ENCODE results near the gene ENTPD8.
"Not testable (repeated sequence)": the region's sequence is repeated elsewhere in the genome, so short reads cannot be mapped to it uniquely, and the experiment has no call there.

The ENTPD8 gene

DNA sequence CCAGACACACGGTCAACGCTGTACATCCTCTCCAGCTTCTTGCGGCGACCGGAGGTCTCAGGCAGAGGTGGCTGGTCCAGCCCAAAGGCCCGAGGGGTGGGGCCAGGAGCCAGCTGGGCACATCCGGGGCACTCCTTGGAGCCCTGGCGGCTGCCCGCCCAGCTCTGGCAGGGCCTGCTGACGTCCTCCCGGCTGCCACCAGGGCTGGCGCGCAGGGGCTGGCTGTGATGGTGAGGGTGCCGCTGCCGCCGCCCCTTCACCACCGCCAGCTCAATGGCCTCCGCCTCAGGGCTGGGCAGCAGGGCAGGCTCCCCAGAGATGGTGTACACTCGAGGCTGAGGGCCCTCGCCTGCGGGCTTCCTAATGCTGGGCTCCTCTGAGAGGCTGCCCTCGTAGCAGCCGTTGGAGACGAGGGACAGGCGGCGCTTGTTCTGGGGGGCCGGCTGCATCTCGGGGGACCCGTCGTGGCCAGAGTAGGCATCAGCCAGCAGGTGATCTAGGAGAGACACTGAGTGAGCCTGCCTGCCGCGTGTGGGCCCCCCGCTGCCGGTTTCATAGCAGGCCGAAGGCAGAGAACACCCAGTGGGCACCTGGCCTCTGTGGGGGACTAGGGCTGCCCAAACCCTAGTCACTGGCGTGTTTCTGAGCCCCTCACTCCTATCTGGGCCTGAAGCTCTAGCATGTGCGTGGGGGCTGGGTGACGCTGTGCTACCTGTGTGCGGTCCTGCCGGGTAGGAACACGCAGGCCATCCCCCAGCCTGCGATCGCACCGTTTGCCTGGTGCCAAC is 16.4 kb upstream of the ENTPD8 start:
- no peak for DNase-seq

DNA sequence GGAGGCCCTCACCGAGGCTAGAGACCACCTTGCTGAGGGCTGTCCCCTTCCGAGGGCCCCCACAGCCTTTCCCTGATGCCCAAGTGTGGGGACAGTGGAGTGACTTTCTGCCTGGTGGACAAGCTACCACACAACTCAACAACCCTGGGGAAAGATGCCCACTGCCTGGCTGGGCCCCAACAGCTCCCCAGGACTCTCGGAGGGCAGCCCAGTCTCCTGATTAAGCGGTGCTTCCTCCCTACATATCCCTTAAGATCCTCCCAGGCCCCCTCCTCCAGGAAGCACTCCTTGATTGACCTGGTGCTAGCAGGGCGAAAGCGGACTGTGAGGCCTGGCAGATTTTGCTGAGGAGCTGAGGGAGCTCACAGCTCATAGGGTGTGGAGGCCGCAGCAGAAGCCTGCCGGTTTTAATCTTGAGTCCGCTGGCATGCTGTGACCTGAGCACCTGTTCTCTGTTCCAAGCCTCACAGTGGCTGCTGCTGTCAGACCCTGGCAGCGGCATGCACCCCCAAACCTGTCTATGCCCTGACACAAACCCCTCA is 15.8 kb upstream of the ENTPD8 start:
- DNase-seq: no peak

DNA sequence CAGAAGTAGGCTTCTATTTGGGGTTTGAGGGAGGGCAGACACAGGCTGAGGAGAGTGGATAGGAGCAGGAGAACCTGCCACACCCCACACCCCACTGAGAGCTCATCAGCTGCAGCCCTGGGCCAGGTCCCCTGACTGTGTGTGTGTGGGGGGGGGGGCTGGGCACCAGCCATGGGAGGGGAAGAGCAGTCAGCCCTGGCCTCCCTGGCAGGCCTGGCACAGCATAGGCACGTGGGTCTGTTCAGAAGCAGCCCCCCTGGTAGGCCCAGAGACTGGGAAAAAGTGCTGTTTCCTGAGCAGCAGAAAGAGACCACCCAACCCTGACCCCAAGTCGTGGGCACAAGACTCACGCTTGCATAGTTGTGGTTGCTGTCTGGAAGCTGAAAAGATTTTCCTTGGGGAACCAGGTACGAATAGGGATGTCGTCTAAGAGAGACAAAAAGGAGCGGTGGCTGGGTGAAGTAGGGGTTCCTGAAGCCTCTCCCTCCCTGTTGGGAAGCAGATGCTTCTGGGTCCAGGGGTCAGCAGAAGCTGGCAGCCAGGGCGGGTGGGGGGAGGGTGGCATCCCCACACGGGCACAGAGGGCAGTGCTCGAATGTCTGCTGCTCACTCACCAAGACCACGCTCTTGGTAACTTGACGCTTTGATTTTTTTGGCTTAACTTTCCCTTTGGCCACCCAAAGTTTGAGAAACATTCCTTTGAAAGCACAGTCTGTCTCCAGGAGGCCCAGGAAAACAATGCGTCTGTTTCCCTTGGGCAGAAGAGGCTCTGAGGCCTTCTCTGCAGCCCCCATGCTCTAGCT is 15.1 kb upstream of the ENTPD8 start:
- DNase-seq: no peak

DNA sequence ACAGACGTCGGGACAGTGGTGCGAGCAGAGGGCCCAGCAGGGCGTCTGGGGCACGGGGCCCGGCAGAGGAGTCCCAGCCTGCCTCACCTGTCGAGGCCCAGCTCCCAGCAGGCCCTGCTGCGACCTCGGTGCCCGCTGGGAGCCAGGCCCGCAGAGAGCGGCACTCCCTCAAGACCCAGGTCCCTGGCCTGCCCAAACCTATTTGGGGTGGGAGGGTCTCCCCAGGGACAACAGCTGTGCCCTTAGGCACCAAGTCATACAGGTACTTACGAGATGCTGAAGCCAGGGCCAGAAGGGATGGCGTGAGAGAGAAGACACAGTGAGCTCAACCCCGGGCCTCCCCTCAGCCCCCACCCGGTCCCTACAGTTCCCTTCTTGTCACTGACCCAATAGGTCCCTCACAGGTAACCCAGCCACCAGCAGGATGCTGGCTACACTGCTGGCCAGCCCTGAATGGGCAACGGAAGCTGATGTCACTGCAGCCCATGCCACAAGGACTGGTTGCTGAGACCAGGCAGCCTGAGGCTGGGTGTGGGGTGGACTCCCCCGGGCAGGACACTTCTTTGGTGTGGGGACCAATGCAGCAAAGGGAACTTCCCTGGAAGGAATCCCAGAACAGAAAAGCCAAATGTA is 14.3 kb upstream of the ENTPD8 start:
- DNase-seq: no peak

DNA sequence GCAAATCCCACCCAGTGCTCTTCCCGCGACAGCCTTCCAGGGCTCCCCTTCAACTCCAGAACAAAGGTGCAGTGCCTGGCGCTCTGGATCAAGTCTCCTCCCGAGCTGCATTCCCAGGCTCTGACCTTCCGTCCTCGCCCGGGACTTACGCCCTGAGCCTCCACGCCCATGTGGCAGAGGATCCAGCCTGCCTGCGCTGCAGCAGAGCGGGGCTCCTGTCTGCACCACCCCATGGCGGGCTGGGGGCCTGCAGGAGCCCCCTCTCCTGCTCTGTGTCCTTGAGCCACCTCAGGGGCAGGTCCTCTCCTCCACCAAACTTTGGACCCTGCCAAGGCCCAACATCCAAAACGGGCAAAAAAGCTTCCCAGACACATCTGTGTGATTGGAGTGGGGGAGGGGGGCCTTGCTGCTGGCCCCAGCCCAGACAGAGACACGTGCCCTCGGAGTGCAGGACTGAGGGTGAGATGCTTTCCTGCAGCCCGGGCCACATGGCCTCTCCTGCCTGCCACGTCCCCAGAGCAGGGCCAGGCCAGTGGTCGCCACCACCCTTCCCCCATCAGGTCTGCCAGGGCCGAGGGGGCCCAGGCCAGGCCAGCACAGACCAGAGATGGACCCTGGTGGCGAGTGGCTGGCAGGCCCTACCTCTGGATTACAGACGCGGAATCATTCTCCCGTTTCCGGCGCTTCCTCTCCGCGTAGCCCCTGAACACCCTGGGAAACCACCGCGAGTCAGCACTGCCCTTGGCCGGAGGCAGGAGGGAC is 13.6 kb upstream of the ENTPD8 start:
- no peak for DNase-seq

DNA sequence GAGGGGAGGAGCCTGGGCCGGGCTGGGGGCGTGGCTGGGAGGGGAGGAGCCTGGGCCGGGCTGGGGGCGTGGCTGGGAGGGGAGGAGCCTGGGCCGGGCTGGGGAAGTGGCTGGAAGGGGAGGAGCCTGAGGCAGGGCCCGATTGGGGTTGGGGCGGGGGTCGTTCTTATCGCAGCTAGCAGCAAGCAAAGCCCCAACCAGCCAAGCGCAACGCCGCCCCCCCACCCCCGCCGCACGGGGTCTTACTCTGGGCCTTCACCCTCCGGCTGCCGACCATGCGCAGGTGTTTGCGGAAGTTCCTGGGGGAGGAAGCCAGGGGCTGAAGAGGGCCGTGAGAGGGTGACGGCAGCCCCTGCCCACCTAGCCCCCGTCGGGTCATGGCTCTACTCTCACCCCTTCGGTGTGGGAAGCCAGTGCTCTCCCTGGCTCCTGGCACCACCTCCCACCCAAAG is 13.0 kb upstream of the ENTPD8 start:
- DNase-seq: peak; percentile 24

DNA sequence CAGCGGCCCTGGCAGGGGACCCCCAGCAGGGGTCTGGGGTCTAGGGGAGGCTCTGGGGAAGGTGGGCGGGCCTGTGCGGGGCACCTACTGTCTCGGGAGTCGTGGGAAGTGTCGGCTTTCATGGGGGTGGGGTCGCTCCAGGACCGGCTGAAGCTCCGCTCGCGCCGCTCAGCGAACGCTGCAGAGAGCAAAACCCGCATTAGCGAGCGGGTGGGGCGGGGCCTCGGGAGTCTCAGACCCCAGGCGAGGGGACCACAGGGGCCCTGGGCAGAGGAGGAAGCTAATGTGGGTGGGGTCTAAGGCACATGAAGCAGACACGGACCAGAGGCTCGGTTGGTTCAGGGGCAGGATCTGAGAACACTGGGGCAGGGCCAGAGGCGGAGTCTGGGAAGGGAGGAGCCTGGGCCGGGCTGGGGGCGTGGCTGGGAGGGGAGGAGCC is 12.5 kb upstream of the ENTPD8 start:
- peak; percentile 75 for DNase-seq

DNA sequence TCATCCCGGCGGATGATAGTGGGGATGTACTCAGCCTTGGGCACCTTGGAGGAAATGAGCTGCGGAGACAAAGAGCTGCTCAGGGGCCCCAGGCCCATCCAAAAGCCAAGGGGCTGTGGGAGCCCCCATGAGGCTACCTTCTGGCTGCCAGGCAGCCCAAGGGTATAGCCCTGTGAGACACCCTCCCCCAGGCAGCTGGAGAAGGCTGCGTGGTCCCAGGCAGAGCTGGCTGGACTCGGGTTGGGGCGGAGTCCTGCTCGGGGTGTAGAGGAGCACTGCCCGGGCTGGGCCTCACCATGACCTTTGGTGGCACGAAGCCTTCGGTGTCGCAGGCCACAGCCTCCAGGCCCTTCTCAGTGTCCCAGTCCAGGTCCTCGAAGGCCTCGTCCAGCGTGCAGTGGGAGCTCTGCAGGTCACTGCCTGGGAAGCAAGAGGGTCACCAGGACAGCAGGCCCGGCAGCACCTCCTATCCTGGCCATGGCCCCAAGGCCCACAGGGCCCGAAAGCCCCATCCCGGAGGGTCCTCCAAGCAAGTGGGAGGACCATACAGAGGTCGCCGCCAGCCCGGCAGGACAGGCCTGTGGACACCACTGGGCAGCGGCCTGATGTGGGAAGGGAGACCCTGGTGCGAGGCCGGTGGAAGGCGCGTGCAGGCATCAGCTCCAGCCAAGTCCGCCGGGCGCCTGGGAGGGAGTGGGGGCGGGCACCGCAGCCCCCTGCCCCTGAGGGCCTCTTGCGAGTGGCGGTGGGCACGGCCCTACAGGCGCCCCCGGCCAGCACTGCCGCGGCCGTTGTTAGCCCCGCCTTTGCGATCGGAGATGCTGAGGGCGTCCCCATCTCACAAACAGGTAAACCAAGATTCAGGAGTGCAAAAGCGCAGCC is 11.8 kb upstream of the ENTPD8 start:
- DNase-seq: no peak

DNA sequence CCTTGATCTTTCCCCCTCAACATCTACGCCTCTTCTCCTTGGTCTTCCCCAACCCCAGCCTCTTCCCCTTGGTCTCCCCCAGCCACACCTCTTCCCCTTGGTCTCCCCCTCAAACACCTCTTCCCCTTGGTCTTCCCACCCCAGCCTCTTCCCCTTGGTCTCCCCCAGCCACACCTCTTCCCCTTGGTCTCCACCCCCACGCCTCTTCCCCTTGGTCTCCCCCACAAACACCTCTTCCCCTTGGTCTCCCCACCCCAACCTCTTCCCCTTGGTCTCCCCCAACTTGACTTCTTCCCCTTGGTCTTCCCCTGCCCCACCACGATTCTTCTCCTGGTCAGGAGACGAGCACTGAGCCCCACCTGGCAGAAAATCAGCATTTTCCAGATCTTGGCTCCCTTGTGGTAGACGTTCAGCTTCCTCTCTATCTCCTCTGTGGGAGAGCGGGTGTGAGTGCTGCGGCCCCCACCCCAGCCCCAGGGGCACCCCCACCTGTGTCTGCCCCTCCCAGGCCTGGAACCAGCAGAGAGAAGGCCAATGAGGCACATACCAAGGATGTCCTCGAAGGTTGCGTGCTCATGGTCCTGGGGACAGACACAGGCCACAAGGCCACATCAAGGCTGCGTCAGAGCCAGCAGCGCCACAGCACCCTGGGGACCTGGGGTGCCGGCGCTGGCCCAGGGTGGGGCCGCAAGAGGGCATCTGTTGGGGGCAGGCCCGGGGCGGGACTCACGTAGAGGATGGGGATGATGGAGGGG is 11.0 kb upstream of the ENTPD8 start:
- no peak for DNase-seq

DNA sequence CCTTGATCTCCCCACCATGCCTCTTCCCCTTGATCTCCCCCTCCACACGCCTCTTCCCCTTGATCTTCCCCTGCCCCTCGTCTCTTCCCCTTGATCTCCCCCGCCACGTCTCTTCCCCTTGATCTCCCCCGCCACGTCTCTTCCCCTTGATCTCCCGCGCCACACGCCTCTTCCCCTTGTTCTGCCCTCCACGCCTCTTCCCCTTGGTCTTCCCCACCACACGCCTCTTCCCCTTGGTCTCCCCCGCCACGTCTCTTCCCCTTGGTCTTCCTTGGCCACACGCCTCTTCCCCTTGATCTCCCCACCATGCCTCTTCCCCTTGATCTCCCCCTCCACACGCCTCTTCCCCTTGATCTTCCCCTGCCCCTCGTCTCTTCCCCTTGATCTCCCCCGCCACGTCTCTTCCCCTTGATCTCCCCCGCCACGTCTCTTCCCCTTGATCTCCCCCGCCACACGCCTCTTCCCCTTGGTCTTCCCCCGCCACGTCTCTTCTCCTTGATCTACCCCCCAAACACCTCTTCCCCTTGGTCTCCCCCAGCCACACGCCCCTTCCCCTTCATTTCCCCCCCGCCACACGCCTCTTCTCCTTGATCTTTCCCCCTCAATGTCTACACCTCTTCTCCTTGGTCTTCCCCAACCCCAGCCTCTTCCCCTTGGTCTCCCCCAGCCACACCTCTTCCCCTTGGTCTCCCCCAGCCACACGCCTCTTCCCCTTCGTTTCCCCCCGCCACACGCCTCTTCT is 10.3 kb upstream of the ENTPD8 start:
- DNase-seq: not testable (repeated sequence)

DNA sequence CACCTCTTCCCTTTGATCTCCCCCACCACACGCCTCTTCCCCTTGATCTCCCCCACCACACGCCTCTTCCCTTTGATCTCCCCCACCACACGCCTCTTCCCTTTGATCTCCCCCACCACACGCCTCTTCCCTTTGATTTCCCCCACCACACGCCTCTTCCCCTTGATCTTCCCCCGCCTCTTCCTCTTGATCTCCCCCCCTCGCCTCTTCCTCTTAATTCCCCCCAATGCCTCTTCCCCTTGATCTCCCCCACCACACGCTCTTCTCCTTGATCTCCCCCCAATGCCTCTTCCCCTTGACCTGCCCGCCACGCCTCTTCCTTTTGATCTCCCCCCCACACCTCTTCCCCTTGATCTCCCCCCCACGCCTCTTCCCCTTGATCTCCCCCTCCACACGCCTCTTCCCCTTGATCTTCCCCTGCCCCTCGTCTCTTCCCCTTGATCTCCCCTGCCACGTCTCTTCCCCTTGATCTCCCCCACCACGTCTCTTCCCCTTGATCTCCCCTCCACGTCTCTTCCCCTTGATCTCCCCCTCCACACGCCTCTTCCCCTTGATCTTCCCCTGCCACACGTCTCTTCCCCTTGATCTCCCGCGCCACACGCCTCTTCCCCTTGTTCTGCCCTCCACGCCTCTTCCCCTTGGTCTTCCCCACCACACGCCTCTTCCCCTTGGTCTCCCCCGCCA is 9.5 kb upstream of the ENTPD8 start:
- DNase-seq: not testable (repeated sequence)

DNA sequence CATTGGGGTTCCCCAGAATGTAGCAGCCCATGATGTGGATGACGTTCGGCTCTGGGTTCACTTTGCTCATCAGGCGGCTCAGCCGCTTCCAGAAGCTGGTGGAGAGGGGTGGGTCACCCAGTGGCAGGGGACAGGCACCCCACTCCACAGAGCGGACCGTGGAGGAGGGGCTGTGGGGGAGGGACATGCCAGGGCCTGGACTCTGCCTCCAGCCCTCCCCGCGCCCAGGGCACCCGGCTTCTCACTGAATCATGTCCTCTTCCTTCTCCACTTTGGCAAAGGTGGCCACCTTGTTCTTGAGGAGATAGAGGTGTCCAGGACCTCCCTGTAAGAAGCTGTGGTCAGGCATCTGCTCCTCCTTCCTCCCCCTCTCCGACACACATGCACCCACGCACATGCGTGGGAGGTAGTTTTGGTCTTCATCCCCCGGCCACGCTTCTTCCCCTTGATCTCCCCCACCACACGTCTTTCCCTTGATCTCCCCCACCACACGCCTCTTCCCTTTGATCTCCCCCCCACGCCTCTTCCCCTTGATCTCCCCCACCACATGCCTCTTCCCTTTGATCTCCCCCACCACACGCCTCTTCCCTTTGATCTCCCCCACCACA is 8.9 kb upstream of the ENTPD8 start:
- no peak for DNase-seq

DNA sequence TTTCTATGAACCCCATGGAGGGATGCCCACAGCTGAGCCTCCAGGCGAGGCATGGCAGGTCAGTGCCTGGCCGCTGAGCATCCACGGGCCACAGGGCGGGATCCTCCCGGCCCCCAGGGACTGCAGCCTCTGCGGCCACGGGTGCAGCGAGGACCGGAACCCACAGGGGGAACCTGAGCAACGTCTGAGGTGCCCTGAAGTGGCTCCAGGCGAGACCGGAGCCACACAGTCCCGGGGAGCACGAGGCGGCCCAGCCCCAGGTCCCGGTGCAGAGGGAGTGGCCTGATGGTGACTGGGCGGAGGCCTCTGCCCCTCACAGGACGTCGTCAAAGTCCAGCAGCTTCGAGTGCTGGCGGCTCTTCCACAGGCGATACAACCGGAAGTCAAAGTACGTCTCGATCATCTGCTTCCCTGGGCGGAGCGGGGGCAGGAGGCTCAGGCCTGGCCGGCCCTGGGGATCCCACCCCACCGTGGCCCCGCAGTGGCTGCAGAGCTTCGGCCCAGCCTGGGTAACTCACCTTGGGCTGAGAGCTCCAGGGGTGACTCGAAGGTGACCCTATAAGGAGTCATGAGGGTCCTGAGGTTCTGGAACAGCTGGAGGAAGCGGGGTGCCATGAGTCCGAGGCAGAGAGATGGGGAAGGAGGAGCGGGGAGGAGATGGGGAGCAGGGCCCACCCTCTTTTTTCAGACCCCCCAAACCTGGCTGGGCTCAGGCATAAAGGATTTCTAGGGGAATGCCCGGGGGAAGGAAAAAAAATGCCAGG is 8.1 kb upstream of the ENTPD8 start:
- DNase-seq: no peak

DNA sequence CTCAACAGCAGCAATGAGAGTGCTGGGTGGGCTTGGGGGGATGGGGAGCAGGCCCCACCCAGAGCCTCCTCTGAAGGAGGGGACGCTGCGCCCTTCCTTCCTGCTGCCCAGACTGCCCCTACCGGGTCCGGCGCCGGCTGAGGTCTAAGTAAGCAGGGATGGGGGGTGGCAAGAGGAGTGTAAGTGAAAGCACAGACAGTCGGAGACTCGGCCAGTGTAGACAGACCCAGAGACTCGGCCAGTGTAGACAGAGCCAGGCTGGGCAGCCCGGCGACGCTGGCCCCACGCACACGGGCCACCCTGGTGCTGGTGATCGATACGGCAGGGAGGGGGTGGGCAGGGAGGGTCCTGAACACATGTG is 7.4 kb upstream of the ENTPD8 start:
- DNase-seq: no peak

DNA sequence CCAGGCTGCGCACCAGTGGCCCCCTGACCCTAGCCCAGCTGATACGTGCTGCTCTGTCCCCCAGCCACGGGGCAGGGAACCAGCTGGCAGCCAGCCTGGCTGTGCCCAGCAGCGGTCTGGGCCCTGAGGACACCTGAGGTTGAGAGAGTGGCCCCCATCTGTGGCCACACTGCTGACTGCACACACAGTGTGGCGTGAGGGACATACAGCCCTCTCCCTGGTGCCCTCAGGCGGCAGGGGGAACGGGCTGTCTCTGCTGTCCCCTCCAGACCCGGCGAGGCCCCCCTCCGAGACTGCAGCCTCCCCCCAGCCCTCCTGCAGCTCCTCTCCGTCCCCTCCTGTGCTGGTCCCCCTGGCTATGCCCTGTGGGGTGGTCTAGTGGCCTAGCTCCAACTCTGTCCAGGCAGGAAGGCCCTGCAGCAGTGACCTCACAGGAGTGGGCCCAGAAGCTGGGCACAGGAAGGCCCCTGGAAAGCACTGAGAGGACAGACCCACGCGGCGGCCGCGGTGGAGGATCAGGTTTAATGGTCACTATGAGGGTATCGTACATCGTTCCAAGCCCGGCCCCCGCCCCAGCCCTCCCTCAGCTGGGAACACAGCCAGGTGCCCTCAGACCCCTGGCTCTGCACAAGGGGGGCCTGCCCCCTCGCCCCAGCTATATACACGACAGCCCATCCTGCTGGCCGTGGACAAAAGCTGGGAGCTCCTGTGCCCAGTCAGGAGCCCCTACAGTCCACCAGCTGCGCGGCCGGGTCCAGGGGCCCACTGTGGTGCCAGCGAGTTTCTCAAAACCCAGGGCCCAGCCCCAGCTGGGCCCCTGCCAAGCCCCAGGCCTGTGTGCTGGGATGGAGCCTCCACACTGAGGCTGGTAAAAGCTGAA is 6.8 kb upstream of the ENTPD8 start:
- no peak for DNase-seq

DNA sequence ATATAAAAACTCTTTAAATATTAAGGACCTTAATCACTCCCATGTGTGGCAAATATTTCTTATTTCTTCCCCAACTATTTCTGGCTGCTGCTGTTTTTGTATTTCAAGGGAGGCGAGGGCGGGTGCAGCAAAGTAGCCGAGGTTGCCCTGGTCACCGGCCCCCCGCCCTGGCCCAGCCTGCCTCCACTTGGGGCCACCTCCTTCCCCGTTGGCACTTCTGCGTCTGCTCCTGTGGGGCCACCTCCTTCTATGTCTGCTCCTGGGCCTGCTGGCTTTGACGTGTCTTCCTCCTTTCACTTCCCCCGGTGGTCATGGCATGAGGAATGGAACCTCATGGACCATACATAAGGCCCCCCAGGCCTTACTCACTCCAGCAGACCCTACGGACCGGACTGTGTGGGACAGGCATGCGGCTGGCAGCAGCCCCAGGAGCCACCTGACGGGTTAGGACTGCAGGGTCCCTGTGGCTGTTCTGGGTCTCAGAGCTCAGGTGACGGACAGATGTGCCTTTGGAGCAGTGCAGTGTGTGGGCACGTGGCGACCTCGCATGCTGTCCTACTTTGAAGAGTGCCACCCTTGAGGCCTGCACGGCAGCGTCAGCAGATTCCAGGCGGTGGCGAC is 5.8 kb upstream of the ENTPD8 start:
- peak; percentile 64 for DNase-seq

Measured in inflammatory macrophage treated with lipopolysaccharide for 4 hours (primary cell).